HUDEP-2 (cell line): ENCODE results near the gene ISLR.

Experiments used
- DNase-seq, 76 experiments: peaks; one replicate each; lab custom pipeline; 2025; ENCODE audit not compliant: unreplicated experiment in 76 of 76; lab: John Stamatoyannopoulos, UW

Gene ISLR

DNA sequence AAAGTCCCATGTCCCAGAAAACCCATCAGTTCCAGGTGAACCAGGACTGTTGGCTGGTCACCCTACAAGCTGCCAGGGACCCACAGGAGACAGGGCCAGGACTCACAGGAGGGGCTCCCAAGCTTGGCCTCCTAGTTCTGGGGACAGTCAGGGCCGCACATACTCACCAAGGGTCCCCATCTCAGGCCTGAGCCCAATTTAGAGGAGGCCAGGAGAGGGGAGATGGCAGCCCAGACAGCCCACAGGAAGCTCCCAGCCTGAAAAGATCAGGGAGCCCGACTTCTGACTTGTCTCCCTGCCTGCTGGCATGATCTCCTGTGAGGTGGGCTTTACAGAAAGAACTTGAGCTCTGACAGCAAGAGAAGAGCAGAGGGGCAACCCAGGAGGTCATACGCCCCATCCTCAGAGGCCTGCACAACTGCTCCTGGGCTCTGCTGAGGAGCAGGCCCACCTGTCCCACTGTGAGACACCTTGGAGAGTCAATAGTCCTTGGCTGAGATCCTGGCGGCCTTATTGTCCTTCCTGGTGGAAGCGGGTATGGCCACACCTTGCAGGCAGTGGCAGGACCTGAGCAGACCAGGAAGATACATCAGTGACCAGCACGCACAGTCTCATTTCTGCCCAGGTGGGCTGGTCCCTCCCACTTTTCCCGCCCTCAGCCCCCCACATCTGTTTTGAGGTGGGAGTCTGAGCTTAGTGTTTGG lies 2.5 kb upstream of the ISLR start:
- DNase-seq = no peak

DNA sequence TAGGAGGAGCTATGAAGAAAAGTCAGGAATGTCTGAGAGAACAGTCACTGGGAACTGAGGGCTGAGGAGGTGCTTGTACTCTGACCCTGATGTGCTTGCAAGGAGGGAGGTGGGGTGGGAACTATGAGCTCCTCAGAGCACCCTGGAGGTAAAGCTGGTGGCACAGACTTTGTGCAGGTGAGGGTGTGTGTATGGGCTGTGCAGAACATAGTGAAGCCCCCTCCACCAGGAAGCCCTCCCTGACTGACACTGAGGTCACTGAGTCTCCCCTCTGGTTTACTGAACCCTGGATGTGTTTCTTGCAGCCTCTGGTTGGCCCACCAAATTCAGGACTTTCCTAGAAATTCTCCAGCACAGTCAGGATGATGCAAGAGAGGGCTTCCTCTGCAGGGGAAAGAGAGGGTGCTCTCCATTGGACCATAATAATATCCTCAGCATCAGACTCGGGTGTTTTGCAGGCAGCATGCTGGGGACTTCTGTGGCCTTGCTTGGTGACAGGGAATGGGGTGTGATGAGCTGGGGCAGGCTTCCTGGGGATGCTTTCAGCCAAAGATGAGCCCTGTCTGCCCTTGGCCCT lies 1.5 kb upstream of the ISLR start:
- no peak for DNase-seq

DNA sequence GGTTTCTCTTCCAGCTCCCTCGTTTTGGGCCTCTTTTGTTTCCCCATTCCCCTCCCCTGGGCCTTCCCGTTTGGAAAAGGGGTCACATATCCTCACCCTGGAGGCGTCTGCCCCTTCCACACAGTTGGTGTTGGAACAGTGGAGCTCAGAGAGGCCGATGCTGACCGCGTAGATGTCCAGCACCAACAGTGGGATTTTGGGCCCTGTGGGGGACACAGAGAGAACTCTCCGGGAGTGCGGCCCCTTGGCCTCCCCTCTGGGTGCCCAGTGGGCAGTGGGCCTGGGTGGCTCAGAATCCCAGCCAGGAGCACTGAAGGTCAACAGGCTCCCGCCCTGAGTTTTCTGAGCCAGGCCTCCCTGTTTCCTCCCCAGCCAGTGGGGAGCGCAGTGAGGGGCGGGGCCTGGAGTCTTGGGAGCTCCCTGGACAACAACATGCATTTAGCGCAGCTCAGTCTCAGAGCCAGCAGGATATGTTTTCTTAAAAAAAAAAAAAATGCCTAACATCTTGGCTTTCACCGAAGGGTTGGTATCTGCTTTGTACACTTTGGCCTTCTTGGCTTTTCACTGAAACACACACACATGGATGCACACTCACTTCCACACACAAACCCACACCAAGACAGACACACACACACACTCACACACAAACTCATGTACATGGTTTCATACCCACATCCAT lies 670 bp upstream of the ISLR start:
- DNase-seq = no peak

DNA sequence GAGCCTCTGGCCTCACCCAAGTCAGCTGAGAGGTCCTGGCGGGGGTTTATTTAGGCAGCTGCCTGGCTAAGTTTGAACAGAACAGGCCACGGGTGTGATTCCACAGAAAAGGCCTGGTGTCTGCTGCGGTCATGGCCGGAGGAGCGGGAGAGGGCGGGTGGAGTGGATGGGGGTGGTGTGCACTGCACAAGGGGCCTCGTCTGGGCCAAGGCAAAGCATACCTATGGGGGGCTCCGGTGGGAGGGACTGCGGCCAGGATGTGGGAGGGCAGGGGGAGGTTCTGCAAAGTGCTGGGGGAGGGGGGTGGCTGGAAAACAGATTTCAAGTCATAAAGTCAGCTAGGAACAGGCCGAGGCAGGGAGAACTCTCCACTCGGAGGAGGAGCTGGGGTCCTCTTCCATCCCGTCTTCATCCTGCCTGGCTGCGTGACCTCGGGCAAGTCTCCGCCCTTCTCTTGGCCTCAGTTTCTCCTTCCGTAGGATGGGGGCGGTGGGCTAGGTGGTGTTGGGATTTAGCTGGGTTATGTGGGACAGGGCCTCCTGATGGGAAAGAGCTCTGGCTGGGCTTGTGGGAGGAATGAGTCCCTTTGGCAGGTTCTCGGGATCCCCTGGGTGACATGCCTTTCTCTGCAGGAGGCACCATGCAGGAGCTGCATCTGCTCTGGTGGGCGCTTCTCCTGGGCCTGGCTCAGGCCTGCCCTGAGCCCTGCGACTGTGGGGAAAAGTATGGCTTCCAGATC lies 878 bp downstream of the ISLR start:
- no peak for DNase-seq

DNA sequence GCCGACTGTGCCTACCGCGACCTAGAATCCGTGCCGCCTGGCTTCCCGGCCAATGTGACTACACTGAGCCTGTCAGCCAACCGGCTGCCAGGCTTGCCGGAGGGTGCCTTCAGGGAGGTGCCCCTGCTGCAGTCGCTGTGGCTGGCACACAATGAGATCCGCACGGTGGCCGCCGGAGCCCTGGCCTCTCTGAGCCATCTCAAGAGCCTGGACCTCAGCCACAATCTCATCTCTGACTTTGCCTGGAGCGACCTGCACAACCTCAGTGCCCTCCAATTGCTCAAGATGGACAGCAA lies 1.4 kb downstream of the ISLR start:
- no peak for DNase-seq

DNA sequence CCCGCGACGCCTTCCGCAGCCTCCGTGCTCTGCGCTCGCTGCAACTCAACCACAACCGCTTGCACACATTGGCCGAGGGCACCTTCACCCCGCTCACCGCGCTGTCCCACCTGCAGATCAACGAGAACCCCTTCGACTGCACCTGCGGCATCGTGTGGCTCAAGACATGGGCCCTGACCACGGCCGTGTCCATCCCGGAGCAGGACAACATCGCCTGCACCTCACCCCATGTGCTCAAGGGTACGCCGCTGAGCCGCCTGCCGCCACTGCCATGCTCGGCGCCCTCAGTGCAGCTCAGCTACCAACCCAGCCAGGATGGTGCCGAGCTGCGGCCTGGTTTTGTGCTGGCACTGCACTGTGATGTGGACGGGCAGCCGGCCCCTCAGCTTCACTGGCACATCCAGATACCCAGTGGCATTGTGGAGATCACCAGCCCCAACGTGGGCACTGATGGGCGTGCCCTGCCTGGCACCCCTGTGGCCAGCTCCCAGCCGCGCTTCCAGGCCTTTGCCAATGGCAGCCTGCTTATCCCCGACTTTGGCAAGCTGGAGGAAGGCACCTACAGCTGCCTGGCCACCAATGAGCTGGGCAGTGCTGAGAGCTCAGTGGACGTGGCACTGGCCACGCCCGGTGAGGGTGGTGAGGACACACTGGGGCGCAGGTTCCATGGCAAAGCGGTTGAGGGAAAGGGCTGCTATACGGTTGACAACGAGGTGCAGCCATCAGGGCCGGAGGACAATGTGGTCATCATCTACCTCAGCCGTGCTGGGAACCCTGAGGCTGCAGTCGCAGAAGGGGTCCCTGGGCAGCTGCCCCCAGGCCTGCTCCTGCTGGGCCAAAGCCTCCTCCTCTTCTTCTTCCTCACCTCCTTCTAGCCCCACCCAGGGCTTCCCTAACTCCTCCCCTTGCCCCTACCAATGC lies 2.0 kb downstream of the ISLR start:
- no peak for DNase-seq

DNA sequence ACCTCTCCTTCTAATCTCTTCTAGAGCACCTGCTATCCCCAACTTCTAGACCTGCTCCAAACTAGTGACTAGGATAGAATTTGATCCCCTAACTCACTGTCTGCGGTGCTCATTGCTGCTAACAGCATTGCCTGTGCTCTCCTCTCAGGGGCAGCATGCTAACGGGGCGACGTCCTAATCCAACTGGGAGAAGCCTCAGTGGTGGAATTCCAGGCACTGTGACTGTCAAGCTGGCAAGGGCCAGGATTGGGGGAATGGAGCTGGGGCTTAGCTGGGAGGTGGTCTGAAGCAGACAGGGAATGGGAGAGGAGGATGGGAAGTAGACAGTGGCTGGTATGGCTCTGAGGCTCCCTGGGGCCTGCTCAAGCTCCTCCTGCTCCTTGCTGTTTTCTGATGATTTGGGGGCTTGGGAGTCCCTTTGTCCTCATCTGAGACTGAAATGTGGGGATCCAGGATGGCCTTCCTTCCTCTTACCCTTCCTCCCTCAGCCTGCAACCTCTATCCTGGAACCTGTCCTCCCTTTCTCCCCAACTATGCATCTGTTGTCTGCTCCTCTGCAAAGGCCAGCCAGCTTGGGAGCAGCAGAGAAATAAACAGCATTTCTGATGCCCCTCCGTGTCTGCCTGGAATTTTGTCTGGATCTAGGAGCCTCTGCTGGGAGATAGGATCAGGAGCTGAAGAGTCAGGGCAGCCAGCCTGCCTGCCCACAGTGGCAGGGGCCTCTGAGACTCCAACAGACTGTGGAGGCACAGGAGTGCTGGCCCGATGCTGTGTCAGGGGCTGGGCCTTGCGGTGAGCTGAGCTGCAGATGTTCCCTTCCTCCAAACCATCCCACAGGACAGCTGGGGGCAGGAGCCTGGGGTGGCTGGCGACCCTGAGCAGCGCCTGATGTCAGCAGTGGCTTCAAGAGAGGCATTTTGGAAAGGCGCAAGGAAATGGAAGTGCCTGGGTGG lies 3.0 kb downstream of the ISLR start:
- no peak for DNase-seq

DNA sequence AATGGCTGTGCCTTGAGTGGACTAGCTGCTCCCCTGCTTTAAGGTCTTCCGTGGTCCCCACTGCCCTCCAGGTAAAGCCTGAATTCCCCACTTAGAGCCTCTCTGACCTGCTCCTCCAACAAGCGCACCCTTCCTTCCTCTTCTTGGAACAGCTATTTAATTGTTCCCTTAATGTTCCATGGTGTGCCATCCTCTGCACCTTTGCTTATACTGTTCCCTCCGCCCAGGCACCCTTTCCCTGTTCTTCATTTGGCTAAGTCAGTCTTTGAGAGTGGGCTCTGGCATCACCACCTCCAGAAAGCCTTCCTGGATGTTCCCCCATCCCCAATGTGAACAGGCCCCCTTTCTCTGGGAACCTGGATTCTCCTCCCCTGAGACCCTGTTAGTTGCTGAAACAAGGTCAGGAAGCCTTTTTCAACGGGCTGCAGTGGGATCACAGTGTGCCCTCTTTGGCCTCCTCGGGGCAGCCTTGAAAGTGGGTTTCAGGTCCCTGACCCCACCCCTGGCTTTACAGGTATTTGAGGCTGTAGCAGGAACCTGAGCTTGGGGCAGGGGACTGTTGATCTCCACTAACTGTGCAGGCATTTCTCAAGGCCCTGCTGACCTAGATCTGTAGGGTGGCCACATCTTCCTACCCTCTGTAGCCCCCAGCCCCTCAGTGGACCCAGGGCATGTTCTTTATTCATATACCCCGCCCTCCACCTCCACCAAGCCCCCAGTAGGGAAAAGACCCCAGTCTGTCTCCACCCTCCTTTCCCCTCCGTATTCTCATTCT lies 5.0 kb downstream of the ISLR start:
- DNase-seq = no peak

DNA sequence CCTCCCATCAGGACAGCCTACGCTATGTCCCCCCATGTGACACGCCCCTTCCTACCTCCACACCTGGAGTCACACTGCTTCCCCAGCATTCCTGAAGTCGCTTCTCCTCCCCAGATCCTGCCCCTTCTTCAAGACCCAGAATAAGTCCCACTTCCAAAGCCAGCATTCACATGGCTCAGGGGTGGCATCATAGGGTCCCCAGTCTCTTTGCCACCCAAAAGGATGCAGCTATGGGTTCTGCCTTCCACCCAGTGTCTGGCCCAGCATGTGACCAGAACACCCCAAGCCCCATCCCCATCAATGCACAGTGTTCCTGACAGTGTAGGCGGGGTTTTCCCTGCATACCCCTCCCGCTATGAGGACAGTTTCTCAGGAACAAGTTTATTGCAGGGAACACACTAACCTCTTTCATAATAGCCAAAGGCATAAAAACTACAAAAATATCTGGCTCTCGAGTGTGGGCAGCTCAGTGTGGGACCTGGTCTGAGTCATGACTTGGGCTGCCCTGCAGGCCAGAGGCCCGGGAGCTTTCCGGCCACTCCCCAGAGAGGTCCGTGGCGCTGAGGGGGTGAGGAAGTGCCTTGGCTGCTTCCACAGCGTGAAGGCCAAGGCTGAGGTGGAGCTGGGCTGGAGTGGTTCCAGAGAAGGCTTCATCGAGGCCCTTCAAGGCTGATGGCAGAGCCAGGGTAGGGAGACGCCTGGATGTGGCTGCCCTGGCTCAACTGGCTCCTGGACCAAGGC lies 5.8 kb downstream of the ISLR start:
- peak in 1 of 76 experiments; percentile 6 for DNase-seq

DNA sequence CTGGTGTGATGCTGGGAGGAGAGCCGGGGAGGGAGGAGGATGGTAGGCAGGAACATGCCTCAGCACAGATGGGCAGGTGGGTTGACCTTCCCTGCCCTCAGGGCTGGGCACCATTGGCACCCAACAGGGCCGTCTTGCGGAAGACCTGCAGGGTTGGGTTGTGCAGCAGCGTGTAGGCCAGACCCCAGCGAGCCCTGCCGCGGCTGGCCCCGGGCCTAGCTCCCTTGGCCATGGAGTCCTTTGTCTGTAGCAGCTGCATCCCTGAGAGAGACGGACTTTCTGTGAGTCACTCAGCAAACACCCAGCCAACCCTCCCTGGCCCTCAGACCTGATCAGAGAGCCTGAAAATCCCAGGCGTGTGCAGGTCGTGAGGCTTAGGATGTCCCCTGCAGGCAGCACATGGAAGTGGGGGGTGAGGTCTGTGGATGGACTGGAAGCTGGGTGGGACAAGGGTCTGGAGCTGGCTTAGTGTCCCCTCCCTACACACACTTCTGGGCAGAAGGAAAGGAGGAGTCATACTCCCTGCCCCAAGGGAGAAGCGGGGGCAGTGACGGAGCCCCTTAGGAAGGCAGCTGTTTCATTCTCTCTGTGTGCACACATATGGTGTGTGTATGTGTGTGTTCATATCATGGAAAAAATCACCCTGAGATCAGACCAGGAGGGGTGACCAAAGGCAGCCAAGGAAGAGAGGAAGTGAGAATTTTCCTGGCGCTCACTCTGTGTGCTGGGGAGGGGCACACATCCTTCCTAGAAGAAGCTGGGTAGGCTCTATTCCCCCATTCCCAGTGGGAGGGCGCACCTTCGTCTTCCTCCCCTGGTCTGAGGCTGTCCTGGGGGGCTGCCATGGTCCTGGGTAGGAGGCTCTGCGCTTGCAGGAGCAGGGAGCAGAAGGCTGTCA lies 6.7 kb downstream of the ISLR start:
- DNase-seq = no peak

DNA sequence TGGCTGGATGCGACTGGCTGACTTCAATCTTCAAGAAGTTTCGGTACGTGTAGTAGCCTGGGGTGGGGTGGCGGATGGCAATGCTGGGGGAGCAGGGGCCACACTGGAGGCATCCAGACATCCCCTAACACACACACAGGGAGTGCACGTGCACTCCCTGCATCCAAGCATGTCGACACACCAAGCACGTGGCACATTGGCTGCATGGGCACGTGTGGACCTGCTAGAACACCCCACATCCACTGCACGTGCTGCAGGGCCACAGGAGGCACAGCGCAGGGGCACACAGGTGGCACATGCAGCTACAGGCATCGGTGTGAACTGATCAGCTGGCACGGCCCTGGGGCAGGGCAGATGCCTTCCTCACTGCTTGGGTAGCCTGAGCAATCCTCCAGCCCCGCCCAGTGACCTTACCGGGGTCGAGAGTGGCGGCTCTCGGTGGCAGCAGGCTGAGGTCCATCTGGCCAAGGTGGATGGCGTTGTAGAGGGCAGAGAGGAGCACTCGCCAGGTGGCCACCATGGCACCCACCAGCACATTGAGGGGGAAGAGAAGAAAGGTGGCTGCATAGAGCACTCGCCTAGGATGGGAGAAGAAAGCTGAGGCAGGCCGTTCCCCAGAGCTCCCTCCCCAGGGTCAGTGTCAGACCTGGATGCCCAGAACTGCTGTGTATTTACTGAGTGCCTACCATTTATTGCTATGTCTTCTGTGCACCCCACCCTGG lies 7.5 kb downstream of the ISLR start:
- no peak for DNase-seq

DNA sequence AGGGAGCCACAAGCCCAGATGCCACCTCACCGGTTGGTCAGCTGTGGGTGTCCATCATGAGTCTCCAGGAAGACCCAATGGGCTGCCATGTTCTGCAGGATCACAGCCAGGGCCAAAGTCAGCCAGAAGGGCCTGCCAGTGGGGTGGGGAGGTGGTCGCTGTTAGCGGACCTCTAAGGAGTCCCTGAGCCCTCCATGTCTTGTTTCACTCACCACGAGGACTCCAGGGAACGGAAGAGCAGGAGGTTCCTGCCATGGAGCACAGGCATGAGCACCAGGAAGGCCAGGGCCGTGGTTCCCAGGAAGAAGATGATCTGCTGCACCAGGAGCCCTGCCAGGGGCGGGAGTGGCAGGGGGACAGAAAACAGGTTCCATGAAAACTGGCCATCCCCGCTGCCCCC lies 8.6 kb downstream of the ISLR start:
- DNase-seq = no peak

DNA sequence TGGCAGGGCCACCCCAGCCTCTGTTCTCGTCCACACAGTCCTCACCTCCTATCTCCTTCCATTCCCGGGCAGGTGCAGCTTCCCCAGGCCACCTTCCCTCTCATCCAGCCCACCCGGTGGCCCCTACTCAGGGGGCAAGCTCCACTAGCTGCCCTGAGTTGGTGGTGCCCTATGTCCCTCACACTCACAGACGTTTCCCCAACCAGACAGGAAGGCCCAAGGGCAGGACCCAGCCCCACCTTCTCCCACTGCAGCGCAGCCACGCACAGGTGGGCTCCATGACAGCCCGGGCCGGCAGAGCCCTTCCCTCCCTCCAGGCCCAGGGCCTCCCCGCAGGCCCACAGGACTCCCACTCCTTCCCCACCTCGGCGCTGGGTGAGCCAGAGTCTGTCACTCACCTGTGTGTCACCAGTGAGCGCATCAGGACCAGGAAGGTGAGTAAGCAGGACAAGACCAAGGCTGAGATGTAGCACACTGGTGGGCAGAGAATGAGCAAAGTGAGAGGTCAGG lies 11.1 kb downstream of the ISLR start:
- DNase-seq = no peak

DNA sequence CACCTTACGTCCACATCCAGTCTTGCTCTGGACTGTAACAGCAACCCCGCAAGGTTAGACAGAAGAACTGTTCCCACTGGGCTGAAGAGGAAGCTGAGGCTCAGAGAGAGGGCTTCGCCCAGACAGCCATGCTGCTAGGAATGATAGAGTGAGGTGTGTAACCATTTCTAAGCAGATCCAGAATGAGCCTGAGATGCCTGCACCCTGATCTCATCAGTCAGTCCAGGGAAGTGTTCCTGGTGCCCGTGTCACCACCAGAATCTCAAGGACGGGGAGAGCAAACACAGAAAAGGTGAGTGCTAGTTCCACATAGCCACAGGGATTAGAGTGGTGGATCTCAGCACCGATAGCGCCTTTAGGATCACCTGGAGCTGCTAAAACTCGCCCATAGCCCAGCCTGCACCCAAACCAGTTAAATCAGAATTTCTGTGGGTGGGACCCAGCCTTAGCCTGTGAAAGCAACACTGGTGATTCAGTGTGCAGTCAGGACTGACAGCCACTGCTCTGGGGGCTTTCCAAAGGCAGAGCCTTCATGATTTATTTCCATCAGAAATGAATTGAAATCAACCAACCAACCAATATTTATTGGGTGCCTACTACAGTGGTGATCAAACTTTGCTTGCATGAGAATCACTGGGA lies 12.3 kb downstream of the ISLR start:
- DNase-seq = no peak

DNA sequence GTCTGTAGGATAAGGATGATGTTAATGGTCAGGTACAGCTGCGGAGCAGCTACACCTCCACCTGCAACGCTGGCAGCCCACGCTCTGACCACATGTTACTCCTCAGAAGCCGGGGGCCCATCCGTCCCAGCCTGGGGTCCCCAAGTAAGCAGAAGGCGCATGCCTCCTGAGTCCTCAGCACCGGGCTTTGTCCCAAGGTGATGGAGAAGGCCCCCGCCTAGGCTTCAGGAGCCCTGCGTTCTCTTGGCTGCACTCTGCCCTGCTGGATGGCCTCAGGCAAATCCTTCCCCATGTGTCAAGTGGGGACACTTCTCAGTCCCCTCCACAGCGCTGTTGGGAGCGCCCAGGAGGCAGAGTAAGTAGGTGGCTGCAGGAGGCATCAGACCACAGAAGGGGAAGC lies 14.7 kb downstream of the ISLR start:
- DNase-seq = no peak

DNA sequence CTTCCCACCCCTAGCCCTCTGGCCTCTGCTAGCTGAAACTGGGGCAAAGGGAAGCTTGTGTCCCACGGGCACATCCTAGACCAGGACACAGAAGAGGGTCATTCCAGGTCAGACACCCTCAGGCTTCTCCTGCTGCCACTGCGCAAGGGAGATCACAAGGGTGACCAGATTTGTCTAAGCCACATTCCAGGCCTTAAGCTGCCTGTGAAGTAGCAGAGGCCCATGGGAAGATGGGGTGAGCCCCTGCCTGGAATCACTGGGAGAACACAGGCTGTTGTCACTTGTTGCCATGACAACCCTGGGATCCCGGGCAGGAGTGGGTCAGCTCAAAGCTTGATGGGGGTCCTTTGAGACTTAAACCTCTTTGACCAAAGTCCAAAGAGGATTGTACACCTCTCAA lies 18.3 kb downstream of the ISLR start:
- DNase-seq = no peak
